GM19043 (cell line): ENCODE results near the gene CGB7.
"Not testable (repeated sequence)": the region's sequence is repeated elsewhere in the genome, so short reads cannot be mapped to it uniquely, and the experiment has no call there.

Experiments
- ATAC-seq: cut with Tn5 transposase; IDR thresholded peaks from one replicate; pipeline ENCODE4 v1.9.1; 2021; ENCODE audit warnings: low read depth; ENCODE audit not compliant: unreplicated experiment

Gene CGB7

DNA sequence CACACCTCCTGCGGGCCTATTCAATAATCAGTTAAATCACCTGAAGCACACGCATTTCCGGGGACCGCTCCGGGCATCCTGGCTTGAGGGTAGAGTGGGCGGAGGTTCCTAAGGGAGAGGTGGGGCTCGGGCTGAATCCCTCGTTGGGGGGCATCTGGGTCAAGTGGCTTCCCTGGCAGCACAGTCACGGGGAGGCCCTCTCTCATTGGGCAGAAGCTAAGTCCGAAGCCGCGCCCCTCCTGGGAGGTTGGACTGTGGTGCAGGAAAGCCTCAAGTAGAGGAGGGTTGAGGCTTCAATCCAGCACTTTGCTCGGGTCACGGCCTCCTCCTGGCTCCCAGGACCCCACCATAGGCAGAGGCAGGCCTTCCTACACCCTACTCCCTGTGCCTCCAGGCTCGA, 14.0 kb downstream of the CGB7 start, which contains the start of gene CGB5:
Gene CGB5, plus strand, starts transcription at position 301 of the 400 bp plus-strand sequence. CDS start 362 bp downstream, outside the sequence.
- ATAC-seq, result not testable (repeated sequence)

DNA sequence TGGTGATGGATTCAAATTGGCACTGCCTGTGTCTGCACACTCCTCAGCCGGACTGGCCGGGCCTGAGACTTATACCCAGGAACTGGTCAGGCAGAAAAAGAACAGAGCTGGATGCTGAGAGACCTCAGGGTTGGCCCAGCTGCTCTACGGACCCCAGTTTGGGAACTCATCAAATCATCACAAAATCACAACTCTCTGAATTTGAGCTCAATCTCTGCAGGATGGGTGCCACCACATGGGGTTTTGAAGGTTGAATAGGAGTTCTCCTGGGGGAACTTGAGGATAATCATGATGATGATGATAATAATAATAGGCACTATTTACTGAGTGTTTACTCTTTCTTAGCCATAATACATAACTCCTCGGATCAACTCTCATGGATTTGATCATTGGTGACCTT, 14.9 kb downstream of the CGB7 start:
- ATAC-seq, result not testable (repeated sequence)

DNA sequence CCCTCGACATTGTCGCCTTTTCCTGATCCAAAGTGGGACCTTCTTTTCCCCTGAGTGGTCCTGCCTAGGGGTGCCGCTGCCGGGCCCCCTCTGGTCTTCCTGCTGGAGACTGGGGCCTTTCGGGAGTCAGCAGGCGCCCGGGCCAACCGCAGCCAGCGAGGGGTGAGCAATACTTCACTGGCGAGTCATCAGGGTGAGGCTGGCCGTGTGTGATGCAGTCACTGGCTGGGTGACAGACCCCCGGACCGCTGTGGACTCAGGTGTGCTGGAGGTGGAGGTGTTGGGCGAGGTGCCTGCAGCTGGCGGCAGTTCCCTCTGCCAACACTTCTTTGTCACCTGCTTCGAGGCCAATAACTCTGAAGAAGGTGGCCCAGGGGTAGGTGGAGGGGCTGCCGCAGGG, 15.4 kb downstream of the CGB7 start:
- no peak for ATAC-seq

DNA sequence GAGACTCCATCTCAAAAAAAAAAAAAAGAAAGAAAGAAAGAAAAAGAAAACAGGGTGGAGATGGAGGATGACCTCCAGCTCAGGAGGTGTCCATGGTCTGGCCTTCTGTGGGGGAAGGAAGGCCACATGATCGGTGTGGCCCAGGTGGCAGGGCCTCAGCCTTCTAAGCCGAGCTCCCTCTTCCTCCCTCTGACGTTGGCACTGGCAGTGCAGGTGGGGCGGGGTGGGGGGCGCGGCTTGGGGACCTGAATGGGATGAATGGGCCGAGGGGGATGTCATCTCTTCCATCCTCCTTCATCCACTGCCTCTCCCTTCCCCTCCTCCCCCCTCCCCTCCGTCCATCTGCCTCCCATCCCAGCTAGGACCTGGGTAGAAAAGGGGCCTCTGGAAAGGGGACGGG, 17.8 kb downstream of the CGB7 start:
- not testable (repeated sequence) for ATAC-seq

DNA sequence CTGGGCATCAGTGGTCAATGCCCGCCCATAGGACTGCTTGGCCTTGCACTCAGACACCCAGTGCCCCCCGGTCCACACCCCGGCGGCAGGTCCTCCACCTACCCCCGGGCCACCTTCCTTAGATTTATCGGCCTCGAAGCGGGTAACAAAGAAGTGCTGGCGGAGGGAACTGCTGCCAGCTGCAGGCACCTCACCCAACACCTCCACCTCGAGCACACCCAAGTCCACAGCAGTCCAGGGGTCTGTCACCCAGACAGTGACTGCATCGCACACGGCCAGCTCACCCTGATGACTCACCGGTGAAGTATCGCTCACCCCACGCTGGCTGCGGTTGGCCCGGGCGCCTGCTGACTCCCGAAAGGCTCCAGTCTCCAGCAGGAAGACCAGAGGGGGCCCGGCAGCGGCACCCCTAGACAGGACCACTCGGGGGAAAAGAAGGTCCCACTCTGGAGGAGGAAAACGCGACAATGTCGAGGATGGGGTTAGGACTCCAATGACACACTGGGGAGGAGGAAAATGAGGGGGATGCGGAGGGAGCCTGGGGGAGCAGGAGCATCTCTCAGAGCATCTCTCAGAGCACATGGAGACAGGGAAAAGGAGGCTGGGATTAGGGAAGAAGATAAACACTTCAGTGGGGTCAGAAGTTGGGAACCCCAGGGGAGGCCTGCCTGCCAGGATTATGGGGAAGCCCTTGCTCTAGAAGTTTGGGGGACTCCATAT, 18.8 kb downstream of the CGB7 start:
- ATAC-seq, result not testable (repeated sequence)

DNA sequence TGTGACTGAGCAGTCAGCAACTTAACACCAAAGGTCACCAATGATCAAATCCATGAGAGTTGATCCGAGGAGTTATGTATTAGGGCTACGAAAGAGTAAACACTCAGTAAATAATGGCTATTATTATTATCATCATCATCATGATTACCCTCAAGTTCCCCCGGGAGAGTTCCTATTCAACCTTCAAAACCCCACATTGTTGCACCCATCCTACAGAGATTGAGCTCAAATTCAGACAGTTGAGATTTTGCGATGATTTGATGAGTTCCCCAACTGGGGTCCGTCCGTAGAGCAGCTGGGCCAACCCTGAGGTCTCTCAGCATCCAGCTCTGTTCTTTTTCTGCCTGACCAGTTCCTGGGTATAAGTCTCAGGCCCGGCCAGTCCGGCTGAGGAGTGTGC, 19.4 kb downstream of the CGB7 start:
- not testable (repeated sequence) for ATAC-seq

DNA sequence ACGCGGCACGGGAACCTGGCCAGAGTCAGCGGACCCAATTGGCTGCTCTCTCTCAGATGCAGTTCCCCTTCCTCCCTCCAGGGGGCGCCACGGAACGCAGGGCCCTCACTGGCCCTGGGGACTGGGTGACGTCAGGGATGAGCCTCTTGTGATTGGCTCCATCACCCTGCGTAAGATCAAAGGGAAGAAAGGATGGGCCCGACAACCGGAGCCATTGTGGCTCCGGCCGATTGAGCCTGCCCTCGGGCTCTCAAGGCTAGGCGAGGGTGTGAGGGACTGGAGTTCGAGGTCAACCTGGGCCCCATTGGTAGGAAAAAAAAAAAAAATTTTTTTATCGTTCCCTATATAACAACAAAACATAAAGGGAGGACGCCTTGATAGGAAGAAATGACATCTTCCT, 20.7 kb downstream of the CGB7 start, which contains the start of gene CGB1:
Gene CGB1, minus strand, starts transcription at position 81 of the 400 bp plus-strand sequence. CDS start 184 bp downstream, outside the sequence.
- ATAC-seq, result not testable (repeated sequence)

DNA sequence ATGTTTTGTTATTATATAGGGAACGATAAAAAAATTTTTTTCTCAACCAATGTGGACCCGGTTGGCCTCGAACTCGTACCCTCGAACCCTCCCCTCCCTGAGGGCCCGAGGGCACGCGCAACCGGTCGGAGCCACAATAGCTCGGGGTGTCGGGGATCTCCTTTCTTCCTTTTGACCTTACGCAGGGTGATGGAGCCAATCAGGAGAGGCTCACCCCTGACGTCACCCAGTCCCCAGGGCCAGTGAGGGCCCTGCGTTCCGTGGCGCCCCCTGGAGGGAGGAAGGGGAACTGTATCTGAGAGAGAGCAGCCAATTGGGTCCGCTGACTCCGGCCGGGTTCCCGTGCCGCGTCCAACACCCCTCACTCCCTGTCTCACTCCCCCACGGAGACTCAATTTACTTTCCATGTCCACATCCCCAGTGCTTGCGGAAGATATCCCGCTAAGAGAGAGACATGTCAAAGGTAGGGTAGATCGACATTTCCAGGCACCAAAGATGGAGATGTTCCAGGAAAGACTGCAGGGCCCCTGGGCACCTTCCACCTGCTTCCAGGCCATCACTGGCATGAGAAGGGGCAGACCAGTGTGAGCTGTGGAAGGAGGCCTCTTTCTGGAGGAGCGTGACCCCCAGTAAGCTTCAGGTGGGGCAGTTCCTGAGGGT, 25.8 kb downstream of the CGB7 start, which contains the start of gene CGB2:
Gene CGB2, plus strand, starts transcription at position 249 of the 660 bp plus-strand sequence. Its CDS starts 206 bp downstream, at position 455.
- ATAC-seq, result not testable (repeated sequence)

DNA sequence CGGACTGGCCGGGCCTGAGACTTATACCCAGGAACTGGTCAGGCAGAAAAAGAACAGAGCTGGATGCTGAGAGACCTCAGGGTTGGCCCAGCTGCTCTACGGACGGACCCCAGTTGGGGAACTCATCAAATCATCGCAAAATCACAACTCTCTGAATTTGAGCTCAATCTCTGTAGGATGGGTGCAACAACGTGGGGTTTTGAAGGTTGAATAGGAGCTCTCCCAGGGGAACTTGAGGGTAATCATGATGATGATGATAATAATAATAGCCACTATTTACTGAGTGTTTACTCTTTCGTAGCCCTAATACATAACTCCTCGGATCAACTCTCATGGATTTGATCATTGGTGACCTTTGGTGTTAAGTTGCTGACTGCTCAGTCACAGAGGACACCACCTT, 27.2 kb downstream of the CGB7 start:
- not testable (repeated sequence) for ATAC-seq

DNA sequence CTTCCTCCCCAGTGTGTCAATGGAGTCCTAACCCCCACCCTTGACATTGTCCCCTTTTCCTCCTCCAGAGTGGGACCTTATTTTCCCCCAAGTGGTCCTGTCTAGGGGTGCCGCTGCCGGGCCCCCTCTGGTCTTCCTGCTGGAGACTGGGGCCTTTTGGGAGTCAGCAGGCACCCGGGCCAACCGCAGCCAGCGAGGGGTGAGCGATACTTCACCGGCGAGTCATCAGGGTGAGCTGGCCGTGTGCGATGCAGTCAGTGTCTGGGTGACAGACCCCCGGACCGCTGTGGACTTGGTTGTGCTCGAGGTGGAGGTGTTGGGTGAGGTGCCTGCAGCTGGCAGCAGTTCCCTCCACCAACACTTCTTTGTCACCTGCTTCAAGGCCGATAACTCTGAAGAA, 27.8 kb downstream of the CGB7 start:
- not testable (repeated sequence) for ATAC-seq

DNA sequence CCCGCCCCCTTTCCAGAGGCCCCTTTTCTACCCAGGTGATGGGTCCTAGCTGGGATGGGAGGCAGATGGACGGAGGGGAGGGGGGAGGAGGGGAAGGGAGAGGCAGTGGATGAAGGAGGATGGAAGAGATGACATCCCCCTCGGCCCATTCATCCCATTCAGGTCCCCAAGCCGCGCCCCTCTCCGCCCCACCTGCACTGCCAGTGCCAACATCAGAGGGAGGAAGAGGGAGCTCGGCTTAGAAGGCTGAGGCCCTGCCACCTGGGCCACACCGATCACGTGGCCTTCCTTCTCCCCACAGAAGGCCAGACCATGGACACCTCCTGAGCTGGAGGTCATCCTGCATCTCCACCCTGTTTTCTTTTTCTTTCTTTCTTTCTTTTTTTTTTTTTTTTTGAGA, 28.9 kb downstream of the CGB7 start:
- ATAC-seq, result not testable (repeated sequence)

DNA sequence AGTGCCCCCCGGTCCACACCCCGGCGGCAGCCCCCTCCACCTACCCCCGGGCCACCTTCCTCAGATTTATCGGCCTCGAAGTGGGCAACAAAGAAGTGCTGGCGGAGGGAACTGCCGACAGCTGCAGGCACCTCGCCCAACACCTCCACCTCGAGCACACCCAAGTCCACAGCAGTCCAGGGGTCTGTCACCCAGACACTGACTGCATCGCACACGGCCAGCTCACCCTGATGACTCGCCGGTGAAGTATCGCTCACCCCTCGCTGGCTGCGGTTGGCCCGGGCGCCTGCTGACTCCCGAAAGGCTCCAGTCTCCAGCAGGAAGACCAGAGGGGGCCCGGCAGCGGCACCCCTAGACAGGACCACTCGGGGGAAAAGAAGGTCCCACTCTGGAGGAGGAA, 31.9 kb downstream of the CGB7 start:
- ATAC-seq, result not testable (repeated sequence)

DNA sequence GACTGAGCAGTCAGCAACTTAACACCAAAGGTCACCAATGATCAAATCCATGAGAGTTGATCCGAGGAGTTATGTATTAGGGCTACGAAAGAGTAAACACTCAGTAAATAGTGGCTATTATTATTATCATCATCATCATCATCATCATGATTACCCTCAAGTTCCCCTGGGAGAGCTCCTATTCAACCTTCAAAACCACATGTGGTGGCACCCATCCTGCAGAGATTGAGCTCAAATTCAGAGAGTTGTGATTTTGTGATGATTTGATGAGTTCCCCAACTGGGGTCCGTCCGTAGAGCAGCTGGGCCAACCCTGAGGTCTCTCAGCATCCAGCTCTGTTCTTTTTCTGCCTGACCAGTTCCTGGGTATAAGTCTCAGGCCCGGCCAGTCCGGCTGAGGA, 32.5 kb downstream of the CGB7 start:
- ATAC-seq, result not testable (repeated sequence)

DNA sequence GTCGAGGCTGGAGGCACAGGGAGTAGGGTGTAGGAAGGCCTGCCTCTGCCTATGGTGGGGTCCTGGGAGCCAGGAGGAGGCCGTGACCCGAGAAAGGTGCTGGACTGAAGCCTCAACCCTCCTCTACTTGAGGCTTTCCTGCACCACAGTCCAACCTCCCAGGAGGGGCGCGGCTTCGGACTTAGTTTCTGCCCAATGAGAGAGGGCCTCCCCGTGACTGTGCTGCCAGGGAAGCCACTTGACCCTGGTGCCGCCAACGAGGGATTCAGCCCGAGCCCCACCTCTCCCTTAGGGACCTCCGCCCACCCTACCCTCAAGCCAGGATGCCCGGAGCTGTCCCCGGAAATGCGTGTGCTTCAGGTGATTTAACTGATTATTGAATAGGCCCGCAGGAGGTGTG, 33.3 kb downstream of the CGB7 start, which contains the start of gene CGB3:
Gene CGB3, minus strand, starts transcription at position 101 of the 400 bp plus-strand sequence. CDS start 362 bp downstream, outside the sequence.
- ATAC-seq, result not testable (repeated sequence)

DNA sequence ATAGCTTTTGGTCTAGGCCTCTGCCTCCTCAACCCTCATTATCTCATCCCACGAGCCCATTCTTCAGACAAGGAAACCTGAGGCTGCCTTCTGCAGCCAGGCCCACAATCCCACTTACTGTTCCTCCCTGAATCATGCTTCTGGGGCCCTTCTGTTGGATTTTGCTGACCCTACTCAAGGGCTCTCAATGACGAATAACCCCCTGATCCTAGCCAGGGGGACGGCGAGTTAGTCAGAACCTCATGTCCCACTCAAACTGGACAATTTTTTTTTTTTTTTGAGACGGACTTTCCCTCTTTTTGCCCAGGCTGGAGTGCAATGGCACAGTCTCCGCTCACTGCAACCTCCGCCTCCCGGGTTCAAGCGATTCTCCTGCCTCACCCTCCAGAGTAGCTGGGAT, 35.4 kb downstream of the CGB7 start:
- no peak for ATAC-seq

DNA sequence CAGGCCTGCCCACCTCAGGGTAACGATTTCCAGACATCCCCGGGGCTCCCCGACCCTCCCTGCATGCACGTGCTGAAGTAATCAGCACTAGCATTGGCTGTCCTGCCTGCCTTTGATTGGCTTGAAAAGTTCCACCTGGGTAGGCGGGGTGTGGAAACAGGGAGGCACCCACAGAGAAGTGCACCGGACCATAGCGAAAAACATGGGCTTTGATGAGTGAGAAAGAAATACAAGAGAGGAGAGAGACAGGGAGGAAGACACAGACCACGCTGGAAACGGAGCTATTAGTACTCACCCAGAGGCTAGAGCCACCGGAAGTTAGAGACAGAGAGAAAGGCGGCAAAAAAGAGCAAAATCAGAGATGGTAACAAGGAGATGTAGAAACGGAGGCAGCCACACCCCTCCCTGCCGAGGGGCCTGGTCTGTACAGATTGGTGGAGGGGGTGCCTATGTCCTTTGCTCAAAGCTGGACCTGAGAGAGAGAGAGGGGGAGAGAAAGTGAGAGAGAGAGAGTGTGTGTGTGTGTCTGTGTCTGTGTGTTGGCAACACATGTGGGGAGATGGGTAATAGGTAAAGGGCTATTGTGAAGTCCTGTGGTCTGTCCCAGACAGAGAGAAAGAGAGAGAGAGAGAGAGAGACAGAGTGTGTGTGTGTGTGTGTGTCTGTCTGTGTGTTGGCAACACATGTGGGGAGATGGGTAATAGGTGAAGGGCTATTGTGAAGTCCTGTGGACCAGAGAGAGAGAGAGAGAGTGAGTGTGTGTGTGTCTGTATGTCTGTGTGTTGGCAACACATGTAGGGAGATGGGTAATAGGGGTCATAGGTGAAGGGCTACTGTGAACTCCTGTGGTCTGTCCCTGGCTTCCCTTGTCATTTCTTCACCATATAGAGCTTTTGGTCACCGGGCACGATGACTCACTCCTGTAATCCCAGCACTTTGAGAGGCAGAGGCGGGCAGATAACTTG, 36.3 kb downstream of the CGB7 start:
- ATAC-seq, result no peak

DNA sequence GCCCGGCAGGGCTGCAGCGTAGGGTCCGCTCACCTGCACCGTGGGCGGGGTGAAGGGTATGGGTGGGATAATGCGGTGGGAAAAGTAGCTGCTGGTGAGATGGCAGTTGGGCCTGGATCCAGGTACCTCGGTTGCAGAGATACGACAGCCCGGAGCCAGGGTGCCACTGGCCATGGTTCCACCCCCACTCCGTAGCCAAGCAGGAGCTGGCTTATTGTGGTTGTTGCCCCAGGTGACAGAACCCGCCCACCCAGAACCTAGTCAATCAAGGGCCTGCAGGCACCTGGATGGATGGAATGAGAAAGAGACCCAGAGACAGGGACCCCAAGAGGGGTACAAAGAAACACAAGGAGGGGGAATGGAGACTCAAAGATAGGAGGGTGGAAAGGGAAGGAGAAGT, 37.2 kb downstream of the CGB7 start:
- ATAC-seq, result no peak

DNA sequence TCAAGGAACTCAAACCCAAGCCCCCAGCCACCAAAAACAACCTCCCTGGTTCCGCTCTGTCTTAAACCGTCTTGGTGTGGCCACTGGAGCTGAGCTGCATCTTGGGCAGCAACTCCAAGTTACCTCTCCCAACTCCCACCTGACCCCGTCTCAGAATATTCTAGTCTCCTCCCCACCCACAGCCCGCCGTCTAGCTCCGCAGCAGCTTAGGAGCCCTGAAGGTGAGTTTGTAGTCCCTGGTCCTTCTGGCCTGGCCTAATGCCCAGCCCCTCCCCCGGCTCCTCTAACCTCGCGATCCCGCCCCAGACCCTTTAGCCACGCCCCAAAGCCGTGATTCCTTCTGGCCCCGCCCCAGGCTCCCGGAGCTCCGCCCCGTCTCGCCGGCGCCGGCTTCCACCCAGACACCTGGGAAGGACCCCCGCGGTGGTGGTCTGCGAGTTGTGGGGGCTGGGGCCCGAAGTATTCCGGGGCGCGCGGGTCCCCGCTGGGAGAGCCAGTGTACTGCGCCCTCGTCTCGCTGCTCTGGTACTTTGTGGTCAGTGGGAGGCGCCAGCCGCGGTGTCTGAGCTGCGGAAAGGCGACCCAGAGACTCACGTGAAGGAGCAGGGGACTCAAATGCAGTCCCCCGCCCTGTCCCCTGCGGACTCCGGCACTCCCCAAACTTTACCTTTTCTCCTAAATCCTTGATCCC, 38.2 kb downstream of the CGB7 start:
- no peak for ATAC-seq

DNA sequence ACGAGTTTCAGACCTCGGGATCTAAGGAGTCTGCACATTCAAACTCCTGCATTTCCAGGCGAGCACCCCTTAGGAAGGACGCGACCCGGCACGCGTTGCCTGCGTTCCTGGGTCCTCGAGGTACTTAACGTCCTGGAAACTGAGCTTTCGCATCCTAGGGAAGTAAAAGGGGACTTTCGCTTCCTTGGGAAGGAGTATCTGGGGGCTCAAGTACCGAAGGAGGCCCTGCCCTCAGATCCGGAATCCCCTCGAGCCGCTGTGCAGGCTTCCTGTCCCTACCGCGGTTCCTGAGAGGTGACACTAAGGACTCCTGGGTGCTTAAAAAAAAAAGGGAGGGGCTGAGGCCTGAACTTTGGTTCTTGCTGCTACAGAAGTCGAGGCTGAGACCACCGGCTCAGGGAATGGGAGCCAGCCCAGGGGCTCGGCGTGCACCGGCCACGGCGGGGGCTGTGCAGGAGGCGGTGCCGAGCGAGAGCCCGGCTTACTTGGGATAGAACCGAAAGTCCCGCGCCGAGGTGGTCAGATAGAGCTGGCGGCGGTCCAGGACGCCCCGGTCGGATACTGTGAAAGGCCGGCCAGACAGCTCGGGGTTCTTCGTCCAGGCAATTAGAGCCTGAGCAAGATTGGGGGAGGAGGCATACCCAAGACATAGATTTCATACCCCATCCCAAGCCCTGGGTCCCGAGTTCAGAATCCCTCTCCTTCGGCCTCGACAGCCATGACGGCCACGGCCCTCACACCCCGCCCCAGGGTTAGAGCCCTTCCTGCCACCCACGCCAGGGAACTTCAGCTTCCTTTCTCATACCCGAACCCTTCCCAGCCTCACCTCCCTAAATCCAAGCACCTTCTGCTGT, 38.9 kb downstream of the CGB7 start:
- not testable (repeated sequence) for ATAC-seq
